ENCODE data around the gene TKFC. TPM values are rescaled to one million over a fixed set of nuclear protein-coding genes. Genes with fewer than 3 reads are reported as not detected.
"Not testable (repeated sequence)": the region's sequence is repeated elsewhere in the genome, so short reads cannot be mapped to it uniquely, and the experiment has no call there.

TKFC gene
- total RNA-seq, 1 experiment from 2014 or later: 82.3 TPM

DNA sequence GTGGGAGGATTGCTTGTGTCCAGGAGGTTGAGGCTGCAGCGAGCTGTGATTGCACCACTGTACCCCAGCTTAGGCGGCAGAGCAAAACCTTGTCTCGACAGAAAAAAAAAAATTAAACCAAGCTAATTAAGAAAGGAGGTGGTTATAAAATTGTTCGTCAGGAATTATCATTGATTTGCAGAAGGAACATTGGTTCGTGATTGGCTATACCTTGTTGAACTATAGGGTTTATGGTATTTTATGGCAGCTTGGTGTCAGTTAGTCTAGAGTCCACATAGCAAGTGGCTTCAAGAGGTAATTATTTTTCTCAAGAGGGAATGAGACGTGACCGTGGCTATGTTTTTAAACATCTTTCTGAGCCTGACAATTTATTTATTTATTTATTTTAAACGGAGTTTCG, 47.9 kb downstream of the TKFC start:
- no TSS peak for BruUV-seq (replicated peaks)
- Histone ChIP-seq H3K9me3 (ENCODE audit: low read depth, low read length, poor library complexity, severe bottlenecking) (no peaks in the 10 kb centered on the region), H3K4me3 (ENCODE audit: low read depth, low read length, poor library complexity, severe bottlenecking) (no peak overlapping the region), H3K27ac (ENCODE audit: low read depth, low read length, poor library complexity, severe bottlenecking) (no peak overlapping the region), H3K27me3 (replicated peaks; ENCODE audit: insufficient read depth, low read depth, low read length, poor library complexity) (no peaks in the 10 kb centered on the region), H3K36me3 (ENCODE audit: insufficient read depth, low read length, poor library complexity, severe bottlenecking) (no peaks in the 10 kb centered on the region), H3K4me1 (ENCODE audit: insufficient read depth, low read length, poor library complexity, severe bottlenecking) (peaks cover 12% of the 10 kb centered on the region)
- no peak for DNase-seq (ENCODE audit: low spot score)
- TF ChIP-seq EZH2 (IDR thresholded peaks at IDR 0.05; ENCODE audit: borderline replicate concordance, low read depth, low read length, poor library complexity, severe bottlenecking): no peak
- TF ChIP-seq, protein P1, sequence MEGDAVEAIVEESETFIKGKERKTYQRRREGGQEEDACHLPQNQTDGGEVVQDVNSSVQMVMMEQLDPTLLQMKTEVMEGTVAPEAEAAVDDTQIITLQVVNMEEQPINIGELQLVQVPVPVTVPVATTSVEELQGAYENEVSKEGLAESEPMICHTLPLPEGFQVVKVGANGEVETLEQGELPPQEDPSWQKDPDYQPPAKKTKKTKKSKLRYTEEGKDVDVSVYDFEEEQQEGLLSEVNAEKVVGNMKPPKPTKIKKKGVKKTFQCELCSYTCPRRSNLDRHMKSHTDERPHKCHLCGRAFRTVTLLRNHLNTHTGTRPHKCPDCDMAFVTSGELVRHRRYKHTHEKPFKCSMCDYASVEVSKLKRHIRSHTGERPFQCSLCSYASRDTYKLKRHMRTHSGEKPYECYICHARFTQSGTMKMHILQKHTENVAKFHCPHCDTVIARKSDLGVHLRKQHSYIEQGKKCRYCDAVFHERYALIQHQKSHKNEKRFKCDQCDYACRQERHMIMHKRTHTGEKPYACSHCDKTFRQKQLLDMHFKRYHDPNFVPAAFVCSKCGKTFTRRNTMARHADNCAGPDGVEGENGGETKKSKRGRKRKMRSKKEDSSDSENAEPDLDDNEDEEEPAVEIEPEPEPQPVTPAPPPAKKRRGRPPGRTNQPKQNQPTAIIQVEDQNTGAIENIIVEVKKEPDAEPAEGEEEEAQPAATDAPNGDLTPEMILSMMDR (conservative IDR thresholded peaks at IDR 0.05; ENCODE audit: low read depth, low read length): no peak
- intact Hi-C loops (cut with micrococcal nuclease; ENCODE audit: unreplicated experiment): no loop called here
- ChIA-PET CTCF (interaction anchor here (0.8 kb wide), 1 partner anchor 45 kb away, joined by 5 read pairs; no protein-coding TSS in a partner anchor), POLR2A (ENCODE audit: low non-redundant PET) (no interaction called here)

DNA sequence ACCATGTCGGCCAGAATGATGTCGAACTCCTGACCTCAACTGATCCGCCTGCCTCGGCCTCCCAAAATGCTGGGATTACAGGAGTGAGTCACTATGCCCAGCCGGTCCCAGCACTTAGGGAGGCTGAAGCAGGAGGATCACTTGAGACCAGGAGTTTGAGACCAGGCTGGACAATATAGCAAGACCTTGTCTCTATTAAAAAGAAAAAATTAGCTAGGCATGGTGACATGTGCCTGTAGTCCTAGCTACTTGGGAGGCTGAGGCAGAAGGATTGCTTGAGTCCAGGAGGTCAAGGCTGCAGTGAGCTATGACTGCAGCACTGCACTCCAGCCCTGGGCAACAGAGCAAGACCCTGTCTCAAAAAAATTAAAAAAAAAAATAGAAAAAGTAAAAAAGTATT, 50.8 kb downstream of the TKFC start:
- POLR2A ChIA-PET (ENCODE audit: low non-redundant PET); CTCF ChIA-PET; intact Hi-C loops (cut with micrococcal nuclease; ENCODE audit: unreplicated experiment): not testable (repeated sequence)

GRCh38 chr11:61384271-61385242, 51.5 kb downstream of the TKFC start:
- intact Hi-C loops (cut with micrococcal nuclease; ENCODE audit: unreplicated experiment): loop anchor here (1.0 to 5.0 kb wide), 2 partner anchors 48 to 197 kb away; no protein-coding TSS in a partner anchor

More for the DNA sequence above, 50.8 kb downstream of the TKFC start:
- not testable (repeated sequence) for H3K4me1 ChIP-seq (ENCODE audit: insufficient read depth, low read length, poor library complexity, severe bottlenecking); DNase-seq (ENCODE audit: low spot score); H3K27ac ChIP-seq (ENCODE audit: low read depth, low read length, poor library complexity, severe bottlenecking); H3K4me3 ChIP-seq (ENCODE audit: low read depth, low read length, poor library complexity, severe bottlenecking); H3K27me3 ChIP-seq (replicated peaks; ENCODE audit: insufficient read depth, low read depth, low read length, poor library complexity); H3K36me3 ChIP-seq (ENCODE audit: insufficient read depth, low read length, poor library complexity, severe bottlenecking); H3K9me3 ChIP-seq (ENCODE audit: low read depth, low read length, poor library complexity, severe bottlenecking); BruUV-seq (replicated peaks)

More at GRCh38 chr11:61384271-61385242, 51.5 kb downstream of the TKFC start:
- DNase-seq (ENCODE audit: low spot score): peak; percentile 50
- no peak overlapping the region for H3K4me3 ChIP-seq (ENCODE audit: low read depth, low read length, poor library complexity, severe bottlenecking)
- H3K9me3 ChIP-seq (ENCODE audit: low read depth, low read length, poor library complexity, severe bottlenecking): no peaks in the 10 kb centered on the region
- ChIA-PET CTCF (interaction anchor here (0.6 to 2.7 kb wide), 3 partner anchors 49 to 611 kb away, joined by 4 to 54 read pairs (median 5); no protein-coding TSS in a partner anchor), POLR2A (ENCODE audit: low non-redundant PET) (no interaction called here)
- H3K27me3 ChIP-seq (replicated peaks; ENCODE audit: insufficient read depth, low read depth, low read length, poor library complexity): no peaks in the 10 kb centered on the region
- no peaks in the 10 kb centered on the region for H3K36me3 ChIP-seq (ENCODE audit: insufficient read depth, low read length, poor library complexity, severe bottlenecking)
- no TSS peak for BruUV-seq (replicated peaks)
- no peaks in the 10 kb centered on the region for H3K4me1 ChIP-seq (ENCODE audit: insufficient read depth, low read length, poor library complexity, severe bottlenecking)
- H3K27ac ChIP-seq (ENCODE audit: low read depth, low read length, poor library complexity, severe bottlenecking): no peak overlapping the region
- no peak for TF ChIP-seq EZH2 (IDR thresholded peaks at IDR 0.05; ENCODE audit: borderline replicate concordance, low read depth, low read length, poor library complexity, severe bottlenecking)
- TF ChIP-seq, protein P1 (conservative IDR thresholded peaks at IDR 0.05; ENCODE audit: low read depth, low read length): peak; percentile 45

Measured in A673 (cell line).